Endothelial cell of umbilical vein (primary cell): ENCODE results near the gene HES1. TPM values are rescaled to one million over a fixed set of nuclear protein-coding genes. Genes with fewer than 3 reads are reported as not detected.
"Not testable (repeated sequence)": the region's sequence is repeated elsewhere in the genome, so short reads cannot be mapped to it uniquely, and the experiment has no call there.

Source experiments
- BruUV-seq: library from RNA; stranded (reverse); fragments of 400-500 nt; replicated peaks from 2 replicates; lab custom pipeline; 2021; lab: Mats Ljungman, UMichigan
- CTCF ChIA-PET: fragments of 300-600, 350-600 bp; sonication (Branson Sonifier 250); formaldehyde crosslinking; loops from one replicate; lab custom pipeline; 2021; ENCODE audit warnings: antibody characterized with exemption, inconsistent platforms; lab: Charles Lee
- POLR2A ChIA-PET: fragments of 300-600, 350-600 bp; sonication (Branson Sonifier 250); formaldehyde crosslinking; loops from one replicate; lab custom pipeline; 2021; ENCODE audit warnings: antibody characterized with exemption, inconsistent platforms; lab: Charles Lee
- DNase-seq: peaks from one replicate; pipeline ENCODE4 v3.0.0-alpha.2; 2011; ENCODE audit warnings: low read depth, low spot score
- FAIRE-seq: peaks from 2 replicates; lab custom pipeline; 2011; peaks lifted over from hg19 to GRCh38; lab: Jason Lieb, UNC
- H2AFZ ChIP-seq: 2 replicates; pipeline ENCODE4 v1.6.0; 2012; ENCODE audit warnings: low read depth, low read length, control low read depth, inconsistent platforms
- H3K27ac ChIP-seq: 2 replicates; pipeline ENCODE4 v1.5.1; 2011; ENCODE audit warnings: low read depth, mild to moderate bottlenecking, control low read depth, low read length, moderate library complexity; ENCODE audit not compliant: insufficient read depth
- H3K27me3 ChIP-seq, 2 experiments: 2 replicates each; pipeline versions ENCODE4 v1.6.0 to v1.6.1; 2011; ENCODE audit warnings: low read length in 2 of 2, mixed read lengths in 1 of 2; ENCODE audit not compliant: control insufficient read depth in 2 of 2, insufficient read depth in 2 of 2
- H3K36me3 ChIP-seq, 2 experiments: 2 replicates in 1 of 2; 3 replicates in 1 of 2; pipeline ENCODE4 v1.5.1; 2011; ENCODE audit warnings: low read length in 2 of 2, mild to moderate bottlenecking in 1 of 2, moderate library complexity in 1 of 2; ENCODE audit not compliant: control insufficient read depth in 2 of 2, insufficient read depth in 2 of 2; ENCODE audit errors: extremely low read depth in 1 of 2
- H3K4me1 ChIP-seq: 3 replicates; pipeline ENCODE4 v1.5.1; 2011; ENCODE audit warnings: mild to moderate bottlenecking, low read length; ENCODE audit not compliant: control insufficient read depth, insufficient read depth; ENCODE audit errors: extremely low read depth
- H3K4me2 ChIP-seq: 2 replicates; pipeline ENCODE4 v1.6.1; 2011; ENCODE audit warnings: low read length, control low read depth, mixed read lengths; ENCODE audit not compliant: insufficient read depth
- H3K4me3 ChIP-seq, 3 experiments: fragments of 200-600 bp in 1 of 3; sonication (generic), shearing (Covaris generic) in 1 of 3; replicated peaks in 1 of 3; 2 replicates each; pipeline ENCODE4 v1.5.1; 2011 to 2016; ENCODE audit warnings: control low read depth in 3 of 3, low read length in 3 of 3, mild to moderate bottlenecking in 2 of 3, inconsistent platforms in 1 of 3, low read depth in 1 of 3, moderate library complexity in 1 of 3; ENCODE audit not compliant: insufficient read depth in 1 of 3
- H3K79me2 ChIP-seq: 2 replicates; pipeline ENCODE4 v1.6.0; 2012; ENCODE audit warnings: low read length, inconsistent platforms; ENCODE audit not compliant: control insufficient read depth, insufficient read depth
- H3K9ac ChIP-seq: replicated peaks from 2 replicates; pipeline ENCODE3; 2011; ENCODE audit warnings: low read length, control low read depth; ENCODE audit not compliant: insufficient read depth; ENCODE audit errors: extremely low read depth
- H3K9me1 ChIP-seq: replicated peaks from 3 replicates; pipeline ENCODE4 v1.6.0; 2011; ENCODE audit warnings: mild to moderate bottlenecking, low read length; ENCODE audit not compliant: control insufficient read depth, insufficient read depth; ENCODE audit errors: extremely low read depth
- H3K9me3 ChIP-seq: replicated peaks from 2 replicates; pipeline ENCODE4 v1.5.1; 2012; ENCODE audit warnings: low read length, inconsistent platforms; ENCODE audit not compliant: control insufficient read depth, insufficient read depth
- H4K20me1 ChIP-seq: replicated peaks from 2 replicates; pipeline ENCODE3; 2011; ENCODE audit warnings: mild to moderate bottlenecking, low read length; ENCODE audit not compliant: control insufficient read depth, insufficient read depth; ENCODE audit errors: extremely low read depth
- FOS ChIP-seq: IDR thresholded peaks from 2 replicates; pipeline ENCODE4 v1.6.1; 2011; ENCODE audit warnings: mild to moderate bottlenecking, low read length, moderate library complexity, borderline replicate concordance; ENCODE audit not compliant: insufficient read depth
- JUN ChIP-seq: IDR thresholded peaks from 2 replicates; pipeline ENCODE4 v1.6.1; 2011; ENCODE audit warnings: borderline replicate concordance, low read depth; ENCODE audit not compliant: insufficient read length, insufficient read depth
- POLR2A ChIP-seq: IDR thresholded peaks from 2 replicates; pipeline ENCODE4 v1.6.1; 2012; ENCODE audit warnings: low read depth, mild to moderate bottlenecking, control low read depth, low read length
- POLR2AphosphoS5 ChIP-seq: IDR thresholded peaks from 2 replicates; pipeline ENCODE4 v1.6.1; 2012; ENCODE audit warnings: low read depth, mild to moderate bottlenecking, control low read depth, low read length, moderate library complexity; ENCODE audit not compliant: insufficient read depth
- dilution Hi-C: fragments of 300-500 bp; cut with MboI; formaldehyde crosslinking; loops from one replicate; pipeline ENCODE4 v1.15.0; 2019; ENCODE audit warnings: low sequenced_read_pairs; ENCODE audit not compliant: extremely low pct_ligation_motif_present
- intact Hi-C: fragments of 100-400 bp; cut with micrococcal nuclease; formaldehyde crosslinking; loops from one replicate; pipeline ENCODE4 v1.10.0; 2022
- polyA plus RNA-seq, 4 experiments: library from polyadenylated mRNA; depleted of rRNA in 3 of 4; stranded (reverse) in 3 of 4; unstranded in 1 of 4; fragments of >200 nt; gene quantifications; 2 replicates each; pipeline versions ENCODE4 v1.2.1 to v1.2.3, GENCODE V29; 2011 to 2012; ENCODE audit warnings: missing spikeins in 1 of 4
- total RNA-seq: library from RNA; stranded (reverse); gene quantifications from 2 replicates; pipeline ENCODE4 v1.2.3, GENCODE V29; 2021

Gene HES1
- total and polyA plus RNA-seq, 2 donors (not counting 3 experiments of a cell fraction or from before 2014, with no cell fraction given) = 42.0 to 210 TPM

DNA sequence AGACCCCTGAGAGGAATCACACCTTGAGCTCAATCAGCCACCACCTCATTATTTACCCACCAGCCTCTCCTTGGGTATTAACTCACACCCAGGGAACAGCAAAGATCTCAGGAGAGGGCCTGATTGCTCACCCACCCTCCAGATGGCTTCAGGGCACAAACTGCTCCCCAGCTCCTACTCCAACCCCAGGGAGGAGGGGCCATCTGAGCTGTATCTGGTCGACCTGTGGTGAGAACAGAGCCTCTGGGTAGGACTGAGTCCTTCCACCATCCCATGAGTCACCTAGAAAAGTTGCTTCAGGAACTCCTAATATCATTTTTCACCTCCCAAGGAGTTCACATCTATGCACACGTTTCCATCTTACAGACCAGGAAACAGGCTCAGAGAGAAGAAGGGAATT, 44.8 kb upstream of the HES1 start:
- no peaks in the 10 kb centered on the region for H3K79me2 ChIP-seq
- POLR2A ChIA-PET = no interaction called here
- H3K36me3 ChIP-seq = no peaks in the 10 kb centered on the region
- CTCF ChIA-PET = interaction anchor here (0.7 to 2.8 kb wide), 4 partner anchors 20 to 1091 kb away, joined by 3 to 11 read pairs (median 6); no protein-coding TSS in a partner anchor
- H3K9ac ChIP-seq = no peak overlapping the region
- H3K27me3 ChIP-seq = no peaks in the 10 kb centered on the region
- H3K4me3 ChIP-seq = no peak overlapping the region
- H3K4me2 ChIP-seq = no peak overlapping the region
- BruUV-seq = no TSS peak
- H3K4me1 ChIP-seq = peaks cover 30% of the 10 kb centered on the region
- no peak overlapping the region for H2AFZ ChIP-seq
- no peaks in the 10 kb centered on the region for H4K20me1 ChIP-seq
- TF ChIP-seq POLR2A = no peak
- TF ChIP-seq POLR2AphosphoS5 = no peak
- no peak for TF ChIP-seq FOS
- no peak for TF ChIP-seq JUN
- no peak for DNase-seq
- H3K27ac ChIP-seq = no peak overlapping the region
- dilution Hi-C loops (no loop called here), intact Hi-C loops (no loop called here)
- FAIRE-seq = no peak
- H3K9me1 ChIP-seq = no peaks in the 10 kb centered on the region
- no peaks in the 10 kb centered on the region for H3K9me3 ChIP-seq

GRCh38 chr3:194091897-194092296, 44.1 kb upstream of the HES1 start:
- H3K36me3 ChIP-seq, H3K9me1 ChIP-seq, DNase-seq, H3K9me3 ChIP-seq, H3K27me3 ChIP-seq, dilution Hi-C loops, CTCF ChIA-PET, FAIRE-seq, intact Hi-C loops, H3K4me3 ChIP-seq, BruUV-seq, POLR2A ChIA-PET, H2AFZ ChIP-seq, H3K9ac ChIP-seq, H3K4me2 ChIP-seq, H3K27ac ChIP-seq, H3K79me2 ChIP-seq, H4K20me1 ChIP-seq: not testable (repeated sequence)
- H3K4me1 ChIP-seq = peaks cover 24% of the 10 kb centered on the region
